Measurements from ENCODE around the gene HLTF. TPM values are rescaled to one million over a fixed set of nuclear protein-coding genes. Genes with fewer than 3 reads are reported as not detected.

The HLTF gene
- total RNA-seq, 4 donors from 2014 or later = 5.3 to 15.8 (median 8.6) TPM

DNA sequence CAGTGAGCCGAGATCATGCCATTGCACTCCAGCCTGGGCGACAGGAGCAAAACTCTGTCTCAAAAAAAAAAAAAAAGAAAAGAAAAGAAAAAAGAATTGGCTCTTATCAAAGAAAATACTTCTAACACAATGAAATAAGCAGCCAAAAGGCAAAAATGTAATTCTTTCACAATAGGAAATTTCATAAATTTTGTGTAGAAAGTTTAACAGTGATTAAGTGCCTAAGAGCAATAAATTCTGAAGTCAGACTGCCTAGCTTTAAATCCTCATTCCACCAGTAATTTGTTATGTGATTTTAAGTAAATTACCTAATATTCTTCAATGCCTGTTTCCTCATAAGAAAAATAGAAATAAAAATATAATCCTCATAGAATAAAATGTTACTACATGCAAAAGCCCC lies 24.6 kb downstream of the HLTF start:
- H3K4me1 ChIP-seq = no peaks in the 10 kb centered on the region
- no peak for DNase-seq (ENCODE audit: low spot score in 2 of 2)
- TF ChIP-seq EP300 (IDR thresholded peaks at IDR 0.05) (no peak), POLR2AphosphoS5 (IDR thresholded peaks at IDR 0.05) (no peak), POLR2A (IDR thresholded peaks at IDR 0.05) (no peak)
- TF ChIP-seq, protein P1, sequence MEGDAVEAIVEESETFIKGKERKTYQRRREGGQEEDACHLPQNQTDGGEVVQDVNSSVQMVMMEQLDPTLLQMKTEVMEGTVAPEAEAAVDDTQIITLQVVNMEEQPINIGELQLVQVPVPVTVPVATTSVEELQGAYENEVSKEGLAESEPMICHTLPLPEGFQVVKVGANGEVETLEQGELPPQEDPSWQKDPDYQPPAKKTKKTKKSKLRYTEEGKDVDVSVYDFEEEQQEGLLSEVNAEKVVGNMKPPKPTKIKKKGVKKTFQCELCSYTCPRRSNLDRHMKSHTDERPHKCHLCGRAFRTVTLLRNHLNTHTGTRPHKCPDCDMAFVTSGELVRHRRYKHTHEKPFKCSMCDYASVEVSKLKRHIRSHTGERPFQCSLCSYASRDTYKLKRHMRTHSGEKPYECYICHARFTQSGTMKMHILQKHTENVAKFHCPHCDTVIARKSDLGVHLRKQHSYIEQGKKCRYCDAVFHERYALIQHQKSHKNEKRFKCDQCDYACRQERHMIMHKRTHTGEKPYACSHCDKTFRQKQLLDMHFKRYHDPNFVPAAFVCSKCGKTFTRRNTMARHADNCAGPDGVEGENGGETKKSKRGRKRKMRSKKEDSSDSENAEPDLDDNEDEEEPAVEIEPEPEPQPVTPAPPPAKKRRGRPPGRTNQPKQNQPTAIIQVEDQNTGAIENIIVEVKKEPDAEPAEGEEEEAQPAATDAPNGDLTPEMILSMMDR (IDR thresholded peaks at IDR 0.05) = no peak
- peaks cover 32% of the 10 kb centered on the region for H3K36me3 ChIP-seq
- WGBS = 88% methylated on average over 2 of the region's 2 CpGs
- no peak overlapping the region for H3K27ac ChIP-seq
- no peak overlapping the region for H3K4me3 ChIP-seq
- no peaks in the 10 kb centered on the region for H3K9me3 ChIP-seq
- no peaks in the 10 kb centered on the region for H3K27me3 ChIP-seq

DNA sequence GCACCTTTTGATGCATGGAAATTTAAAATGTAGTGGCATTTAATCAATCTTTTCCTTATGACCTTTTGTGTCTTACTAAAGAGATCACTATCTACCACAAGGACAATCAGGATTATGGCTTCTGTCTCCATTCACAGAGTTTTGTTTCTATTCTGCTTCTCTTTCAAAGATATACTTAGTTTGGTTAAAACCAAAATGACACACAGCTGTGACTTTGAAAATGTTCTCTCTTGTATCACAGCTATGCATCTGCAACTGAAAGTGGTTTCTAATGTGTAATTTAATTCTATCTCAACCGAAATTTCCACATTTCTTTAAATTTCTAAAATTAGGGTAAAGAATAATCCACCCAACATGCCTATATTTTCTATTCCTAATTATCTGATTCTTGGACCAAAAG lies 27.7 kb downstream of the HLTF start:
- Histone ChIP-seq H3K27ac (no peak overlapping the region), H3K36me3 (peaks cover 48% of the 10 kb centered on the region), H3K9me3 (no peaks in the 10 kb centered on the region), H3K4me1 (no peaks in the 10 kb centered on the region), H3K4me3 (no peak overlapping the region), H3K27me3 (no peaks in the 10 kb centered on the region)
- no peak for DNase-seq (ENCODE audit: low spot score in 2 of 2)
- WGBS = 95% methylated on average over 1 of the region's 1 CpG
- no peak for TF ChIP-seq EP300 (IDR thresholded peaks at IDR 0.05)
- no peak for TF ChIP-seq POLR2A (IDR thresholded peaks at IDR 0.05)
- no peak for TF ChIP-seq POLR2AphosphoS5 (IDR thresholded peaks at IDR 0.05)
- TF ChIP-seq, protein P1 (IDR thresholded peaks at IDR 0.05) = no peak

DNA sequence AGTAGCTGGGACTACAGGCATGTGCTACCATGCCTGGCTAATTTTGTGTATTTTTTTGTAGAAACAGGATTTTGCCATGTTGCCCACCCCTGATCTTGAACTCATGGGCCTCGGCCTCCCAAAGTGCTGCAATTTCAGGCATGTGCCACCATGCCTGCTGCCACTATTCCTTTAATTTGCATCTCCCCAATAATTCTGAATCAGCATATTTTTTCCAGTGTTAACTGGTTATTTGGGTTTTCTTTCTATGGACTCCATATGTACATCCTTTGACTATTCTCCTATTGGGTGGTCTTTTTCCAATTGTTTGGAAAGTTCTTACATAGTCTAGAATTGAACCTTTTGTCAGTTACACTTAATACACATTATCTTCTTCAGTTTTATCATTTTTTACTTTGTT lies 28.1 kb downstream of the HLTF start:
- no peaks in the 10 kb centered on the region for H3K4me1 ChIP-seq
- H3K27ac ChIP-seq = no peak overlapping the region
- DNase-seq (ENCODE audit: low spot score in 2 of 2) = no peak
- H3K36me3 ChIP-seq = peaks cover 51% of the 10 kb centered on the region
- no peaks in the 10 kb centered on the region for H3K9me3 ChIP-seq
- no peaks in the 10 kb centered on the region for H3K27me3 ChIP-seq
- 90% methylated on average over 1 of the region's 1 CpG for WGBS
- no peak overlapping the region for H3K4me3 ChIP-seq
- TF ChIP-seq, protein P1 (IDR thresholded peaks at IDR 0.05) = no peak
- TF ChIP-seq POLR2AphosphoS5 (IDR thresholded peaks at IDR 0.05) = no peak
- no peak for TF ChIP-seq POLR2A (IDR thresholded peaks at IDR 0.05)
- TF ChIP-seq EP300 (IDR thresholded peaks at IDR 0.05) = no peak

DNA sequence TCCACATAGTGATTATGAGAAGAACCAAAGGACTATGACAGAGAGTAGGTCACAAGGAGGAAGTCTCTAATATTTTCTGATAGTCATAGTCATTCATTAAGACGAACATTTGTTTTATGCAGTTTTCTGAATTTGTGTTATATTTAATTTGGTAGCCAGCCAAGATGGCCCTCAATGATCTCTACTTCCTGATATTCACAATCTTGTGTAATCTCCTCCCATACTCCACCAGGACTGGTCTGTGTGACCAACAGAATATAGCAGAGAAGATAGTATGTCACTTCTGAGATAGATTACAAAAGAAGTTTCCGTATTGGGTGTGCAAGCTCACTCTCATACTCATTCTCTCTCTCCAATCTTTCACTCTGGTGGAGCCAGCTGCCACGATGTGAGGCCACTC lies 30.8 kb downstream of the HLTF start:
- Histone ChIP-seq H3K36me3 (peaks cover 49% of the 10 kb centered on the region), H3K4me3 (no peak overlapping the region), H3K4me1 (no peaks in the 10 kb centered on the region), H3K27ac (no peak overlapping the region), H3K9me3 (no peaks in the 10 kb centered on the region), H3K27me3 (no peaks in the 10 kb centered on the region)
- no peak for DNase-seq (ENCODE audit: low spot score in 2 of 2)
- no peak for TF ChIP-seq POLR2AphosphoS5 (IDR thresholded peaks at IDR 0.05)
- TF ChIP-seq EP300 (IDR thresholded peaks at IDR 0.05) = no peak
- no peak for TF ChIP-seq POLR2A (IDR thresholded peaks at IDR 0.05)
- TF ChIP-seq, protein P1 (IDR thresholded peaks at IDR 0.05) = no peak
- 85% methylated on average over 3 of the region's 3 CpGs for WGBS

DNA sequence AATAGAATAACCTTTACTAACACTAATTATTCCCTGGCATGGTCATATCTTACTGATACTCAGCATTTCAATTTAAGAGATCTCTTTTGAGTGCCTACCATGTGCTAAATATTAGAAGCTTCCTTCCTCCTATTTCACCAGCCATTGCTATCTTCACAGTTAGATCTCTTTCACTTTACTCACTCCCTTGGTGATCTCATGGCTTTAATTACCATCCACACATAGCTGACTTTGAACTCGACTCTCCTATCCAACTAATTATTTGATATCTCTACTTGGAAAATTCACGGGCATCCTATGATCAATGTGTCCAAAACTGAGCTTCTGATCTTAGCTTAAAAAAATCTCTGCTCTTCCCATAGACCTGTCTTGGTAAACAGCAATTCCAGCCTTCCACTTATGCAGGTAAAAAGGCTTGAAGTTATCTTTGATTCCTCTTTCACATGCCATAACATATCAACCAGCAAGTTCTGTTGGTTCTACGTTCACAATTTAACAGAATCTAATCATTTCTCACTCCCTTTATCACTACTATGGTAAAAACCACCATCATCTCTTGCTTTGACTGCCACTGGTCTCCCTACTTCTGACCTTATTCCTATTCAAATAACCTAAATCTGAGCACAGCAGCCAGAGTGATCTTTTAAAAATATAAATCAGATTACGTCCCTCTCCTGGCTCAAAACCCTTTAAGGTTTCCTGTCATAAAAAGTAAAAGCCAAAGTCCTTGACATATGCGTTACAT lies 41.8 kb downstream of the HLTF start:
- H3K27me3 ChIP-seq = no peaks in the 10 kb centered on the region
- H3K36me3 ChIP-seq = peaks cover 28% of the 10 kb centered on the region
- 96% methylated on average over 5 of the region's 5 CpGs for WGBS
- TF ChIP-seq, protein P1 (IDR thresholded peaks at IDR 0.05) = no peak
- no peak for TF ChIP-seq POLR2AphosphoS5 (IDR thresholded peaks at IDR 0.05)
- TF ChIP-seq POLR2A (IDR thresholded peaks at IDR 0.05) = no peak
- no peak for TF ChIP-seq EP300 (IDR thresholded peaks at IDR 0.05)
- DNase-seq (ENCODE audit: low spot score in 2 of 2) = no peak
- no peaks in the 10 kb centered on the region for H3K4me1 ChIP-seq
- no peak overlapping the region for H3K27ac ChIP-seq
- H3K4me3 ChIP-seq = no peak overlapping the region
- no peaks in the 10 kb centered on the region for H3K9me3 ChIP-seq
